Panc1 (cell line): Measurements from ENCODE around the gene FREM1. TPM values are rescaled to one million over a fixed set of nuclear protein-coding genes. Genes with fewer than 3 reads are reported as not detected.

Experiments used
- ATAC-seq: fragments of 200-7000 bp; cut with Tn5 transposase; 2 replicates; pipeline ENCODE4 v1.9.1; 2020; ENCODE audit warnings: mild to moderate bottlenecking, moderate library complexity
- BruUV-seq: library from RNA; stranded (reverse); fragments of 400-500 nt; replicated peaks from 2 replicates; lab custom pipeline; 2021; lab: Mats Ljungman, UMichigan
- CTCF ChIA-PET: fragments of 300-600 bp; sonication (Branson Sonifier 250); formaldehyde crosslinking; loops from one replicate; lab custom pipeline; 2022; ENCODE audit warnings: antibody characterized with exemption; lab: Charles Lee
- POLR2A ChIA-PET: fragments of 300-600 bp; sonication (Branson Sonifier 250); formaldehyde crosslinking; loops from one replicate; lab custom pipeline; 2022; ENCODE audit warnings: antibody characterized with exemption; lab: Charles Lee
- DNase-seq: peaks from one replicate; pipeline ENCODE4 v3.0.0-alpha.2; 2010; ENCODE audit warnings: low read depth, low spot score
- H3K27ac ChIP-seq: 2 replicates; pipeline ENCODE4 v1.5.1; 2011; ENCODE audit warnings: mild to moderate bottlenecking, low read length, inconsistent platforms
- H3K27me3 ChIP-seq: fragments of 200-500 bp; sonication (Bioruptor generic); 2 replicates; pipeline ENCODE4 v1.6.0; 2014; ENCODE audit warnings: low read length, inconsistent platforms; ENCODE audit not compliant: control insufficient read depth, insufficient read depth
- H3K36me3 ChIP-seq: fragments of 200-500 bp; sonication (Bioruptor generic); 2 replicates; pipeline ENCODE4 v1.5.1; 2014; ENCODE audit warnings: inconsistent platforms, mild to moderate bottlenecking, low read length, moderate library complexity; ENCODE audit not compliant: control insufficient read depth, insufficient read depth
- H3K4me1 ChIP-seq: 2 replicates; pipeline ENCODE4 v1.5.1; 2011; ENCODE audit warnings: inconsistent platforms, mild to moderate bottlenecking, low read length, moderate library complexity; ENCODE audit not compliant: control insufficient read depth, insufficient read depth
- H3K4me3 ChIP-seq, 2 experiments: 2 replicates each; pipeline ENCODE4 v1.5.1; 2011 to 2012; ENCODE audit warnings: low read depth in 2 of 2, low read length in 2 of 2, mild to moderate bottlenecking in 2 of 2, inconsistent platforms in 1 of 2, moderate library complexity in 1 of 2
- H3K9me3 ChIP-seq: fragments of 200-500 bp; sonication (Bioruptor generic); 2 replicates; pipeline ENCODE4 v1.5.1; 2014; ENCODE audit warnings: low read depth, mild to moderate bottlenecking, inconsistent platforms, low read length, moderate library complexity; ENCODE audit not compliant: control insufficient read depth, insufficient read depth
- POLR2AphosphoS5 ChIP-seq: IDR thresholded peaks from 2 replicates; pipeline ENCODE4 v1.6.1; 2012; ENCODE audit warnings: mild to moderate bottlenecking, low read depth, low read length, moderate library complexity
- SIN3A ChIP-seq: IDR thresholded peaks from 2 replicates; pipeline ENCODE4 v1.6.1; 2012; ENCODE audit warnings: low read depth, mild to moderate bottlenecking, low read length, moderate library complexity, borderline replicate concordance; ENCODE audit not compliant: insufficient read depth
- TCF7L2 ChIP-seq: IDR thresholded peaks from 2 replicates; pipeline ENCODE4 v1.6.1; 2011; ENCODE audit warnings: mild to moderate bottlenecking, low read depth, low read length, inconsistent platforms
- in situ Hi-C: cut with HindIII; loops from 2 replicates; pipeline ENCODE4 v1.10.0; 2016; ENCODE audit warnings: low sequenced_read_pairs, low pct_unique_long_range_greater_than_20kb
- intact Hi-C: fragments of 100-400 bp; cut with micrococcal nuclease; formaldehyde crosslinking; loops from one replicate; pipeline ENCODE4 v1.10.0; 2022; ENCODE audit not compliant: unreplicated experiment
- total RNA-seq: library from RNA; stranded (reverse); gene quantifications from one replicate; pipeline ENCODE4 v1.2.1, GENCODE V29; 2021; ENCODE audit not compliant: unreplicated experiment
- TF ChIP-seq, protein P1 (sequence below): fragments of 450-650 bp; IDR thresholded peaks from 2 replicates; pipeline ENCODE4 v1.5.1; 2017; ENCODE audit warnings: mild to moderate bottlenecking
- TF ChIP-seq, protein P2 (sequence below), 2 experiments: IDR thresholded peaks; 2 replicates each; pipeline ENCODE4 v1.6.1; 2011 to 2012; ENCODE audit warnings: low read depth in 2 of 2, control low read depth in 1 of 2, low read length in 1 of 2, mild to moderate bottlenecking in 1 of 2, moderate library complexity in 1 of 2; ENCODE audit not compliant: insufficient read depth in 1 of 2

The FREM1 gene
- total RNA-seq, 1 experiment from 2014 or later: not detected

DNA sequence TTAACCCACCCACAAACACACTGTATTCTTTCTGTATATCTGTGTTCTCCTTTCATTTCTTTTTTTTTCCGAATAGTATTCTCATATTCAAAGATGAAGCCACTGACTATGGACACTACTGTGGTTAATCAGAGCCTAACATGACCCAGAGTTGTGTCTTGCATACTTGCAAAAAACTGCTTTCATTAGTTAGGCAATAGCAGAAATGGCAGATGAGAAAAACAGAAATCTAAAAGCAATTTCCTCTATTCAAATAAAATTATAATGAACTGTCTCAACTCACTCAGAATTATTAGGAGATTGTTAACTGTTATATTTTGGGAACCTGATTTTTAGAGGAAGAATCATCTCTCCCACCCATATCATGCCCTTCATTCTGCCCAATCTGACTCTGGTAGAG, 45.9 kb downstream of the FREM1 start:
- POLR2A ChIA-PET: no interaction called here
- in situ Hi-C loops (no loop called here), intact Hi-C loops (no loop called here)
- Histone ChIP-seq H3K9me3 (no peaks in the 10 kb centered on the region), H3K36me3 (no peaks in the 10 kb centered on the region), H3K27ac (no peak overlapping the region), H3K4me1 (no peaks in the 10 kb centered on the region), H3K4me3 (no peak overlapping the region), H3K27me3 (no peaks in the 10 kb centered on the region)
- TF ChIP-seq TCF7L2 (no peak), SIN3A (no peak), POLR2AphosphoS5 (no peak)
- TF ChIP-seq, protein P1, sequence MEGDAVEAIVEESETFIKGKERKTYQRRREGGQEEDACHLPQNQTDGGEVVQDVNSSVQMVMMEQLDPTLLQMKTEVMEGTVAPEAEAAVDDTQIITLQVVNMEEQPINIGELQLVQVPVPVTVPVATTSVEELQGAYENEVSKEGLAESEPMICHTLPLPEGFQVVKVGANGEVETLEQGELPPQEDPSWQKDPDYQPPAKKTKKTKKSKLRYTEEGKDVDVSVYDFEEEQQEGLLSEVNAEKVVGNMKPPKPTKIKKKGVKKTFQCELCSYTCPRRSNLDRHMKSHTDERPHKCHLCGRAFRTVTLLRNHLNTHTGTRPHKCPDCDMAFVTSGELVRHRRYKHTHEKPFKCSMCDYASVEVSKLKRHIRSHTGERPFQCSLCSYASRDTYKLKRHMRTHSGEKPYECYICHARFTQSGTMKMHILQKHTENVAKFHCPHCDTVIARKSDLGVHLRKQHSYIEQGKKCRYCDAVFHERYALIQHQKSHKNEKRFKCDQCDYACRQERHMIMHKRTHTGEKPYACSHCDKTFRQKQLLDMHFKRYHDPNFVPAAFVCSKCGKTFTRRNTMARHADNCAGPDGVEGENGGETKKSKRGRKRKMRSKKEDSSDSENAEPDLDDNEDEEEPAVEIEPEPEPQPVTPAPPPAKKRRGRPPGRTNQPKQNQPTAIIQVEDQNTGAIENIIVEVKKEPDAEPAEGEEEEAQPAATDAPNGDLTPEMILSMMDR: no peak
- CTCF ChIA-PET: no interaction called here
- no peak for DNase-seq
- BruUV-seq: no TSS peak
- no peak for ATAC-seq

DNA sequence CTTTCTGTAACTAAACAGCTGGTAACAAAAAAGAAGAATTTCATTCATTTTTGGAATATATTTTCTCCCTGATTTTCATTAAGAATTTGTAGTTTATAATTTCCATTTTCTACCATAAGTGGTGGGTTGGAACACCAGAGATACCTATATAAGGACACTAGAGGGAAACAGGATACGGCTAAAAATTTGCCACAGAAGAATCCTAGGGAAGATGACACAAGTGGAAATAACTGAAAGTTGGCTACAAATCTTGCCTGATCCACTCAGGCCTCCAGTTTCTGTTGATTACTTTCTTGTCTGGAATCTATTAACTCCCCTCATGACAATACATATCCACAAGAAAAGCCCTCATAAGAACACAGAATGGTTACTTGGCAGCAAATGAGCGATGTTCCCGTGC, 46.8 kb downstream of the FREM1 start:
- intact Hi-C loops: no loop called here
- Histone ChIP-seq H3K4me1 (no peaks in the 10 kb centered on the region), H3K9me3 (no peaks in the 10 kb centered on the region), H3K27ac (no peak overlapping the region), H3K27me3 (no peaks in the 10 kb centered on the region), H3K4me3 (no peak overlapping the region), H3K36me3 (no peaks in the 10 kb centered on the region)
- ATAC-seq (no peak), DNase-seq (no peak)
- in situ Hi-C loops: no loop called here
- BruUV-seq: no TSS peak
- ChIA-PET CTCF (no interaction called here), POLR2A (no interaction called here)
- TF ChIP-seq, protein P1: no peak

DNA sequence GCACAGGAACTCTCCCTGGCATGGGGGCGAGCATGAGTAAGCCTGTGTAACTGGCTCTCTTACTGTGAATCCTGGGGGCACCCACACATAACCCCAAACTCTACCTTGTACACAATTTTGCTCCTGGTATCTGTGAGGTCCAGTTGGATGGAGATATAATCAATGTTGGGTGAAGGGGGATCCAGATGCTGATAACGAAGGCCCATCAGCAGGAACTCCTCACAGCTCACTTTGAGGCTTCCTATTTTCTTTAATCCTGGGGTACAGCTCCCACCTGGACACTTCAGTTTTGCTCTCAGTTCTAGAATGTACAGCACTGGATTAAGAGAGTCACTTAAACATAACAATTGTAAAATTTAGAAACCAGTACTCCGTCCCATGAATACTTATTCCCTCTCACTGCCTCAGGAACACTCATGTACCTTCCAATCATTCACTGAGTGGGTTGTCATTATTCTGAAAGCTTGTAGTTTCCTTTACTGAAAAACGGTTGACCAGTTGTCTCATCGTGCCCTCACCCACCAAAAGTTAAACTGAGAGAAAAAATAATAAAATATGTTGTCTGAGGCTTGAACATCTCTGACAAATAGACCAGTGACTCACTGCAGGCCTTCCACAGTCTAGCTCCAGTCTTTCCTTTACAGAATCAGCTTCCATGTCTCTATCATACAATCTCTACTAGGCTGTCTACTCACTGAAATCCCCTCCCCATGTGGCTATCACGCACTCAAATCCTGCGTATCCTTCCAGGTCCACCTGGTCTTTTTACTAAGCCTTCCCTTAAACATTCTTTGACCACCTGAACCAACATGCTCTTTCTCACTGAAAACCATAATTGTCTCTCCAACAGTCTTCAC, 52.6 kb downstream of the FREM1 start:
- POLR2A ChIA-PET: no interaction called here

More for the DNA sequence above, 52.6 kb downstream of the FREM1 start:
- Histone ChIP-seq H3K36me3 (no peaks in the 10 kb centered on the region), H3K9me3 (no peaks in the 10 kb centered on the region), H3K4me3 (no peak overlapping the region), H3K27me3 (no peaks in the 10 kb centered on the region), H3K27ac (no peak overlapping the region), H3K4me1 (no peaks in the 10 kb centered on the region)
- ATAC-seq (no peak), DNase-seq (no peak)
- intact Hi-C loops (no loop called here), in situ Hi-C loops (no loop called here)
- CTCF ChIA-PET: no interaction called here
- TF ChIP-seq, protein P1: no peak
- TF ChIP-seq SIN3A (no peak), TCF7L2 (no peak), POLR2AphosphoS5 (no peak)
- TF ChIP-seq, protein P2, sequence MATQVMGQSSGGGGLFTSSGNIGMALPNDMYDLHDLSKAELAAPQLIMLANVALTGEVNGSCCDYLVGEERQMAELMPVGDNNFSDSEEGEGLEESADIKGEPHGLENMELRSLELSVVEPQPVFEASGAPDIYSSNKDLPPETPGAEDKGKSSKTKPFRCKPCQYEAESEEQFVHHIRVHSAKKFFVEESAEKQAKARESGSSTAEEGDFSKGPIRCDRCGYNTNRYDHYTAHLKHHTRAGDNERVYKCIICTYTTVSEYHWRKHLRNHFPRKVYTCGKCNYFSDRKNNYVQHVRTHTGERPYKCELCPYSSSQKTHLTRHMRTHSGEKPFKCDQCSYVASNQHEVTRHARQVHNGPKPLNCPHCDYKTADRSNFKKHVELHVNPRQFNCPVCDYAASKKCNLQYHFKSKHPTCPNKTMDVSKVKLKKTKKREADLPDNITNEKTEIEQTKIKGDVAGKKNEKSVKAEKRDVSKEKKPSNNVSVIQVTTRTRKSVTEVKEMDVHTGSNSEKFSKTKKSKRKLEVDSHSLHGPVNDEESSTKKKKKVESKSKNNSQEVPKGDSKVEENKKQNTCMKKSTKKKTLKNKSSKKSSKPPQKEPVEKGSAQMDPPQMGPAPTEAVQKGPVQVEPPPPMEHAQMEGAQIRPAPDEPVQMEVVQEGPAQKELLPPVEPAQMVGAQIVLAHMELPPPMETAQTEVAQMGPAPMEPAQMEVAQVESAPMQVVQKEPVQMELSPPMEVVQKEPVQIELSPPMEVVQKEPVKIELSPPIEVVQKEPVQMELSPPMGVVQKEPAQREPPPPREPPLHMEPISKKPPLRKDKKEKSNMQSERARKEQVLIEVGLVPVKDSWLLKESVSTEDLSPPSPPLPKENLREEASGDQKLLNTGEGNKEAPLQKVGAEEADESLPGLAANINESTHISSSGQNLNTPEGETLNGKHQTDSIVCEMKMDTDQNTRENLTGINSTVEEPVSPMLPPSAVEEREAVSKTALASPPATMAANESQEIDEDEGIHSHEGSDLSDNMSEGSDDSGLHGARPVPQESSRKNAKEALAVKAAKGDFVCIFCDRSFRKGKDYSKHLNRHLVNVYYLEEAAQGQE (IDR thresholded peaks at IDR 0.05; ENCODE audit: insufficient read depth in 1 of 2, low read depth in 2 of 2, low read length in 1 of 2): no peak
- BruUV-seq: no TSS peak
